Fibroblast of pulmonary artery (primary cell): ENCODE results near the gene PROB1.

Experiments
- DNase-seq: peaks from one replicate; pipeline ENCODE4 v3.0.0-alpha.2; 2010; ENCODE audit warnings: low read depth
- H3K4me3 ChIP-seq: replicated peaks from 2 replicates; pipeline ENCODE4 v1.5.1; 2011; ENCODE audit warnings: low read depth, mild to moderate bottlenecking, control low read depth, low read length, moderate library complexity
- CTCF ChIP-seq: IDR thresholded peaks from 2 replicates; pipeline ENCODE4 v1.5.1; 2011; ENCODE audit warnings: mild to moderate bottlenecking, control low read depth, low read length, inconsistent platforms; ENCODE audit errors: missing control alignments

PROB1 gene

GRCh38 chr5:139418793-139419192, 23.9 kb upstream of the PROB1 start:
- TF ChIP-seq CTCF, result no peak
- no peak overlapping the region for H3K4me3 ChIP-seq
- no peak for DNase-seq

- TF ChIP-seq CTCF, result no peak
- DNase-seq, result no peak
- no peak overlapping the region for H3K4me3 ChIP-seq
Observed at GRCh38 chr5:139417214-139417613, 22.3 kb upstream of the PROB1 start.

GRCh38 chr5:139416651-139417050, 21.7 kb upstream of the PROB1 start:
- DNase-seq, result no peak
- no peak overlapping the region for H3K4me3 ChIP-seq
- no peak for TF ChIP-seq CTCF

GRCh38 chr5:139415869-139416268, 21.0 kb upstream of the PROB1 start:
- H3K4me3 ChIP-seq, result no peak overlapping the region
- DNase-seq, result no peak
- no peak for TF ChIP-seq CTCF

- no peak for TF ChIP-seq CTCF
- DNase-seq, result no peak
- no peak overlapping the region for H3K4me3 ChIP-seq
Observed at GRCh38 chr5:139415221-139415861, 20.4 kb upstream of the PROB1 start.

GRCh38 chr5:139414581-139415130, 19.8 kb upstream of the PROB1 start:
- no peak for TF ChIP-seq CTCF
- H3K4me3 ChIP-seq, result no peak overlapping the region
- DNase-seq, result no peak

- no peak overlapping the region for H3K4me3 ChIP-seq
- no peak for TF ChIP-seq CTCF
- no peak for DNase-seq
Observed at GRCh38 chr5:139413963-139414362, 19.1 kb upstream of the PROB1 start.
